Measurements from ENCODE around the gene PLS3. TPM values are rescaled to one million over a fixed set of nuclear protein-coding genes. Genes with fewer than 3 reads are reported as not detected.
"Not testable (repeated sequence)": the region's sequence is repeated elsewhere in the genome, so short reads cannot be mapped to it uniquely, and the experiment has no call there.

PLS3 gene
- total RNA-seq, 1 experiment from 2014 or later, result 96.7 TPM

GRCh38 chrX:115642895-115643530 is 82.0 kb downstream of the PLS3 start:
- Mint-ChIP-seq H3K36me3 (peaks cover 28% of the 10 kb centered on the region), H3K27me3 (ENCODE audit: low read depth) (peaks cover 3% of the 10 kb centered on the region; the same call in 1 of the 2 replicates)
- peak; percentile 12 for DNase-seq (ENCODE audit: low spot score)

GRCh38 chrX:115644397-115644796 is 83.4 kb downstream of the PLS3 start:
- H3K27ac Mint-ChIP-seq; POLR2A ChIA-PET; H3K4me3 Mint-ChIP-seq; H3K27me3 Mint-ChIP-seq (ENCODE audit: low read depth); DNase-seq (ENCODE audit: low spot score); CTCF ChIA-PET; H3K9me3 Mint-ChIP-seq; ATAC-seq: not testable (repeated sequence)
- Mint-ChIP-seq H3K4me1 (peaks cover 28% of the 10 kb centered on the region), H3K36me3 (peaks cover 36% of the 10 kb centered on the region)

More at GRCh38 chrX:115642895-115643530, 82.0 kb downstream of the PLS3 start:
- ATAC-seq, result no peak
- Mint-ChIP-seq H3K4me1 (peaks cover 25% of the 10 kb centered on the region), H3K9me3 (no peaks in the 10 kb centered on the region), H3K4me3 (no peak overlapping the region), H3K27ac (no peak overlapping the region)
- ChIA-PET POLR2A (interaction anchor here (0.6 kb wide), 1 partner anchor 315 kb away, joined by 4 read pairs; no protein-coding TSS in a partner anchor), CTCF (interaction anchor here (0.6 to 2.6 kb wide), 11 partner anchors 10 to 312 kb away, joined by 3 to 14 read pairs (median 5); no protein-coding TSS in a partner anchor)
- TF ChIP-seq, protein P1, sequence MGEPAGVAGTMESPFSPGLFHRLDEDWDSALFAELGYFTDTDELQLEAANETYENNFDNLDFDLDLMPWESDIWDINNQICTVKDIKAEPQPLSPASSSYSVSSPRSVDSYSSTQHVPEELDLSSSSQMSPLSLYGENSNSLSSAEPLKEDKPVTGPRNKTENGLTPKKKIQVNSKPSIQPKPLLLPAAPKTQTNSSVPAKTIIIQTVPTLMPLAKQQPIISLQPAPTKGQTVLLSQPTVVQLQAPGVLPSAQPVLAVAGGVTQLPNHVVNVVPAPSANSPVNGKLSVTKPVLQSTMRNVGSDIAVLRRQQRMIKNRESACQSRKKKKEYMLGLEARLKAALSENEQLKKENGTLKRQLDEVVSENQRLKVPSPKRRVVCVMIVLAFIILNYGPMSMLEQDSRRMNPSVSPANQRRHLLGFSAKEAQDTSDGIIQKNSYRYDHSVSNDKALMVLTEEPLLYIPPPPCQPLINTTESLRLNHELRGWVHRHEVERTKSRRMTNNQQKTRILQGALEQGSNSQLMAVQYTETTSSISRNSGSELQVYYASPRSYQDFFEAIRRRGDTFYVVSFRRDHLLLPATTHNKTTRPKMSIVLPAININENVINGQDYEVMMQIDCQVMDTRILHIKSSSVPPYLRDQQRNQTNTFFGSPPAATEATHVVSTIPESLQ (CRISPR knock-in tag; IDR thresholded peaks at IDR 0.05), result no peak
- no peak for TF ChIP-seq HMGA2 (CRISPR knock-in tag; IDR thresholded peaks at IDR 0.05)
- no peak for TF ChIP-seq JUN (CRISPR knock-in tag; IDR thresholded peaks at IDR 0.05)
- TF ChIP-seq, protein P2, sequence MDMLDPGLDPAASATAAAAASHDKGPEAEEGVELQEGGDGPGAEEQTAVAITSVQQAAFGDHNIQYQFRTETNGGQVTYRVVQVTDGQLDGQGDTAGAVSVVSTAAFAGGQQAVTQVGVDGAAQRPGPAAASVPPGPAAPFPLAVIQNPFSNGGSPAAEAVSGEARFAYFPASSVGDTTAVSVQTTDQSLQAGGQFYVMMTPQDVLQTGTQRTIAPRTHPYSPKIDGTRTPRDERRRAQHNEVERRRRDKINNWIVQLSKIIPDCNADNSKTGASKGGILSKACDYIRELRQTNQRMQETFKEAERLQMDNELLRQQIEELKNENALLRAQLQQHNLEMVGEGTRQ (CRISPR knock-in tag; IDR thresholded peaks at IDR 0.05), result no peak
- TF ChIP-seq, protein P3, sequence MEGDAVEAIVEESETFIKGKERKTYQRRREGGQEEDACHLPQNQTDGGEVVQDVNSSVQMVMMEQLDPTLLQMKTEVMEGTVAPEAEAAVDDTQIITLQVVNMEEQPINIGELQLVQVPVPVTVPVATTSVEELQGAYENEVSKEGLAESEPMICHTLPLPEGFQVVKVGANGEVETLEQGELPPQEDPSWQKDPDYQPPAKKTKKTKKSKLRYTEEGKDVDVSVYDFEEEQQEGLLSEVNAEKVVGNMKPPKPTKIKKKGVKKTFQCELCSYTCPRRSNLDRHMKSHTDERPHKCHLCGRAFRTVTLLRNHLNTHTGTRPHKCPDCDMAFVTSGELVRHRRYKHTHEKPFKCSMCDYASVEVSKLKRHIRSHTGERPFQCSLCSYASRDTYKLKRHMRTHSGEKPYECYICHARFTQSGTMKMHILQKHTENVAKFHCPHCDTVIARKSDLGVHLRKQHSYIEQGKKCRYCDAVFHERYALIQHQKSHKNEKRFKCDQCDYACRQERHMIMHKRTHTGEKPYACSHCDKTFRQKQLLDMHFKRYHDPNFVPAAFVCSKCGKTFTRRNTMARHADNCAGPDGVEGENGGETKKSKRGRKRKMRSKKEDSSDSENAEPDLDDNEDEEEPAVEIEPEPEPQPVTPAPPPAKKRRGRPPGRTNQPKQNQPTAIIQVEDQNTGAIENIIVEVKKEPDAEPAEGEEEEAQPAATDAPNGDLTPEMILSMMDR (IDR thresholded peaks at IDR 0.05), result peak; percentile 86
- TF ChIP-seq, protein P4, sequence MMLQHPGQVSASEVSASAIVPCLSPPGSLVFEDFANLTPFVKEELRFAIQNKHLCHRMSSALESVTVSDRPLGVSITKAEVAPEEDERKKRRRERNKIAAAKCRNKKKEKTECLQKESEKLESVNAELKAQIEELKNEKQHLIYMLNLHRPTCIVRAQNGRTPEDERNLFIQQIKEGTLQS (CRISPR knock-in tag; conservative IDR thresholded peaks at IDR 0.05), result no peak
- TF ChIP-seq, protein P5, sequence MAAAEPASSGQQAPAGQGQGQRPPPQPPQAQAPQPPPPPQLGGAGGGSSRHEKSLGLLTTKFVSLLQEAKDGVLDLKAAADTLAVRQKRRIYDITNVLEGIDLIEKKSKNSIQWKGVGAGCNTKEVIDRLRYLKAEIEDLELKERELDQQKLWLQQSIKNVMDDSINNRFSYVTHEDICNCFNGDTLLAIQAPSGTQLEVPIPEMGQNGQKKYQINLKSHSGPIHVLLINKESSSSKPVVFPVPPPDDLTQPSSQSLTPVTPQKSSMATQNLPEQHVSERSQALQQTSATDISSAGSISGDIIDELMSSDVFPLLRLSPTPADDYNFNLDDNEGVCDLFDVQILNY (CRISPR knock-in tag; IDR thresholded peaks at IDR 0.05), result no peak

DNA sequence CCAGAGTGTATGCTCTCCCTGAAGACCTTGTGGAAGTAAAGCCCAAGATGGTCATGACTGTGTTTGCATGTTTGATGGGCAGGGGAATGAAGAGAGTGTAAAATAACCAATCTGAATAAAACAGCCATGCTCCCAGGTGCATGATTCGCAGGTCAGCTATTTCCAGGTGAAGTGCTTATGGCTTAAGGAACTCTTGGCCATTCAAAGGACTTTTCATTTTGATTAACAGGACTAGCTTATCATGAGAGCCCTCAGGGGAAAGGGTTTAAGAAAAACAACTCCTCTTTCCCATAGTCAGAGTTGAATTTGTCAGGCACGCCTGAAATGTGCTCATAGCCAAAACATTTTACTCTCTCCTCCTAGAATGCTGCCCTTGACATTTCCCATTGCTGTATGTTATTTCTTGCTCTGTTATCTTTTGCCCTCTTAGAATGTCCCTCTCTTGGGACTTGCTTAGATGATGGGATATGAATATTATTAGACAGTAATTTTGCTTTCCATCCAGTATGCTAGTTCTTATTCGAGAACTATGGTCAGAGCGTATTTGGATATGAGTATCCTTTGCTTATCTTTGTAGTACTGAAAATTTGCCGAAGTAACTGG is 88.6 kb downstream of the PLS3 start:
- Mint-ChIP-seq H3K27me3 (ENCODE audit: low read depth) (no peaks in the 10 kb centered on the region), H3K36me3 (peaks cover 23% of the 10 kb centered on the region), H3K4me1 (peaks cover 35% of the 10 kb centered on the region), H3K4me3 (no peak overlapping the region), H3K9me3 (no peaks in the 10 kb centered on the region), H3K27ac (peak overlapping the region; percentile 94)
- ATAC-seq (peak; percentile 39; the same call in 1 of the 2 replicates), DNase-seq (ENCODE audit: low spot score) (no peak)
- ChIA-PET CTCF (interaction anchor here (1.3 to 2.0 kb wide), 2 partner anchors 30 to 41 kb away, joined by 8 to 9 read pairs; no protein-coding TSS in a partner anchor), POLR2A (no interaction called here)
- TF ChIP-seq HMGA2 (CRISPR knock-in tag; IDR thresholded peaks at IDR 0.05) (no peak), OVOL2 (CRISPR knock-in tag; IDR thresholded peaks at IDR 0.05; ENCODE audit: borderline replicate concordance) (no peak), ESRRA (CRISPR knock-in tag; IDR thresholded peaks at IDR 0.05; ENCODE audit: borderline replicate concordance) (no peak), EMX1 (CRISPR knock-in tag; IDR thresholded peaks at IDR 0.05) (no peak)
- TF ChIP-seq, protein P5 (CRISPR knock-in tag; IDR thresholded peaks at IDR 0.05), result no peak

Data from WTC11 (cell line).